Measurements from ENCODE around the gene CAPZB.
"Not testable (repeated sequence)": the region's sequence is repeated elsewhere in the genome, so short reads cannot be mapped to it uniquely, and the experiment has no call there.

DNA sequence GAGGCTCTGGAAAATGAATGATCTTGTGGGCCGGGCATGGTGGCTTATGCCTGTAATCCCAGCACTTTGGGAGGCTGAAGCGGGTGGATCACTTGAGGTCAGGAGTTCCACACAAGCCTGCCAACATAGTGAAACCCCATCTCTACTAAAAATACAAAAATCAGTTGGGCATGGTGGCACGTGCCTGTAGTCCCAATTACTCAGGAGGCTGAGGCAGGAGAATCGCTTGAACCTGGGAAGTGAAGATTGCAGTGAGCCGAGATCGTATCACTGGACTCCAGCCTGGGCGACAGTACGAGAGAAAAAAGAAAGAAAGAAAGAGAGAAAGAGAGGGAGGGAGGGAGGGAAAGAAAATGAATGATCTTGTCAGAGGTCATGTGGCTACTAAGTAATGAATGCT is 24.3 kb upstream of the CAPZB start:
- TF ChIP-seq CTCF, POLR2A (IDR thresholded peaks at IDR 0.05): not testable (repeated sequence)
